ENCODE results near the gene MICA. TPM values are rescaled to one million over a fixed set of nuclear protein-coding genes. Genes with fewer than 3 reads are reported as not detected.

The MICA gene
- total RNA-seq, 2 experiments from 2014 or later = 10.6 to 14.0 TPM

GRCh38 chr6:31393932-31394331, 9.5 kb upstream of the MICA start:
- peaks cover 6% of the 10 kb centered on the region for H3K36me3 Mint-ChIP-seq (ENCODE audit: low read depth)
- H3K4me3 ChIP-seq (ENCODE audit: low read length) = no peak overlapping the region
- H3K4me3 Mint-ChIP-seq = no peak overlapping the region
- H3K27ac ChIP-seq (ENCODE audit: low read depth in 1 of 2, low read length in 2 of 2) = no peak overlapping the region
- intact Hi-C loops (cut with DNase I, micrococcal nuclease) = no loop called here
- no peaks in the 10 kb centered on the region for H3K27me3 ChIP-seq (ENCODE audit: control insufficient read depth in 1 of 2, insufficient read depth in 2 of 2, low read length in 2 of 2)
- H3K4me1 Mint-ChIP-seq (ENCODE audit: low read depth) = peaks cover 10% of the 10 kb centered on the region
- ChIA-PET CTCF (interaction anchor here (2.4 kb wide), 1 partner anchor 48 kb away, joined by 6 read pairs; no protein-coding TSS in a partner anchor), POLR2A (no interaction called here)
- DNase-seq (no peak), ATAC-seq (ENCODE audit: poor library complexity) (no peak)
- no peaks in the 10 kb centered on the region for H3K27me3 Mint-ChIP-seq
- H3K9me3 Mint-ChIP-seq = no peaks in the 10 kb centered on the region
- TF ChIP-seq, protein P1, sequence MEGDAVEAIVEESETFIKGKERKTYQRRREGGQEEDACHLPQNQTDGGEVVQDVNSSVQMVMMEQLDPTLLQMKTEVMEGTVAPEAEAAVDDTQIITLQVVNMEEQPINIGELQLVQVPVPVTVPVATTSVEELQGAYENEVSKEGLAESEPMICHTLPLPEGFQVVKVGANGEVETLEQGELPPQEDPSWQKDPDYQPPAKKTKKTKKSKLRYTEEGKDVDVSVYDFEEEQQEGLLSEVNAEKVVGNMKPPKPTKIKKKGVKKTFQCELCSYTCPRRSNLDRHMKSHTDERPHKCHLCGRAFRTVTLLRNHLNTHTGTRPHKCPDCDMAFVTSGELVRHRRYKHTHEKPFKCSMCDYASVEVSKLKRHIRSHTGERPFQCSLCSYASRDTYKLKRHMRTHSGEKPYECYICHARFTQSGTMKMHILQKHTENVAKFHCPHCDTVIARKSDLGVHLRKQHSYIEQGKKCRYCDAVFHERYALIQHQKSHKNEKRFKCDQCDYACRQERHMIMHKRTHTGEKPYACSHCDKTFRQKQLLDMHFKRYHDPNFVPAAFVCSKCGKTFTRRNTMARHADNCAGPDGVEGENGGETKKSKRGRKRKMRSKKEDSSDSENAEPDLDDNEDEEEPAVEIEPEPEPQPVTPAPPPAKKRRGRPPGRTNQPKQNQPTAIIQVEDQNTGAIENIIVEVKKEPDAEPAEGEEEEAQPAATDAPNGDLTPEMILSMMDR (IDR thresholded peaks at IDR 0.05) = no peak
- H3K36me3 ChIP-seq (ENCODE audit: insufficient read depth, low read length) = peaks cover 6% of the 10 kb centered on the region
- peaks cover 17% of the 10 kb centered on the region for H3K4me1 ChIP-seq (ENCODE audit: insufficient read depth, low read length)
- no peak overlapping the region for H3K27ac Mint-ChIP-seq
- H3K9me3 ChIP-seq (ENCODE audit: control insufficient read depth in 1 of 2, insufficient read depth in 1 of 2, low read length in 2 of 2) = no peaks in the 10 kb centered on the region

DNA sequence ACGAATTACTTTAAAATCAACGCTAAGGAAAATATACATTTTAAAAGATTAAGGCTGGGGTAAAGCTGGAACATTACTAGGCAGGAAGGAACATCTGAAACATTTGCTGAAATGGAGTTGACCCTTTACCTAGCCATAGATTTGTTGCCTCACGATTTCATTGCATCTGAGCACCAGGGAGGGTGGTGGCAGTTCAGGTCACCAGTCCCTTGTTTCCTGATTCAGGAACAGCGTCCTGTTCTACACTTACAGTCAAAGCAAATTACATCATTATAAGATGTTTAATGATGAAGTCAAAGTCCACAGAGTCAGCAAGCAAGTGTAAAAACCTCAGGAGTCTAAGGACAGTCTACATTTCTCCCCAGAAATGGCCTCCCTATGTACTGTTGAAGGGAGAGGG, 9.0 kb upstream of the MICA start:
- H3K27ac Mint-ChIP-seq = no peak overlapping the region

GRCh38 chr6:31395832-31396231, 7.6 kb upstream of the MICA start:
- Mint-ChIP-seq H3K27me3 (no peaks in the 10 kb centered on the region), H3K4me1 (ENCODE audit: low read depth) (peaks cover 24% of the 10 kb centered on the region), H3K4me3 (no peak overlapping the region), H3K9me3 (no peaks in the 10 kb centered on the region), H3K27ac (no peak overlapping the region), H3K36me3 (ENCODE audit: low read depth) (peaks cover 14% of the 10 kb centered on the region)
- TF ChIP-seq, protein P1 (IDR thresholded peaks at IDR 0.05) = no peak
- intact Hi-C loops (cut with DNase I, micrococcal nuclease) = loop anchor here (5.0 kb wide), 1 partner anchor 201 kb away; no protein-coding TSS in a partner anchor
- ATAC-seq (ENCODE audit: poor library complexity) = no peak
- Histone ChIP-seq H3K4me3 (ENCODE audit: low read length) (no peak overlapping the region), H3K36me3 (ENCODE audit: insufficient read depth, low read length) (peaks cover 6% of the 10 kb centered on the region), H3K9me3 (ENCODE audit: control insufficient read depth in 1 of 2, insufficient read depth in 1 of 2, low read length in 2 of 2) (no peaks in the 10 kb centered on the region), H3K4me1 (ENCODE audit: insufficient read depth, low read length) (peaks cover 25% of the 10 kb centered on the region), H3K27ac (ENCODE audit: low read depth in 1 of 2, low read length in 2 of 2) (no peak overlapping the region), H3K27me3 (ENCODE audit: control insufficient read depth in 1 of 2, insufficient read depth in 2 of 2, low read length in 2 of 2) (no peaks in the 10 kb centered on the region)
- POLR2A ChIA-PET = no interaction called here
- no peak for DNase-seq
- CTCF ChIA-PET = interaction anchor here (1.6 to 2.4 kb wide), 3 partner anchors 47 to 259 kb away, joined by 4 to 6 read pairs (median 4); no protein-coding TSS in a partner anchor

More for the DNA sequence above, 9.0 kb upstream of the MICA start:
- no peak overlapping the region for H3K4me3 ChIP-seq (ENCODE audit: low read length)
- H3K27ac ChIP-seq (ENCODE audit: low read depth in 1 of 2, low read length in 2 of 2) = no peak overlapping the region
- TF ChIP-seq, protein P1 (IDR thresholded peaks at IDR 0.05) = no peak
- Mint-ChIP-seq H3K36me3 (ENCODE audit: low read depth) (peaks cover 6% of the 10 kb centered on the region), H3K9me3 (no peaks in the 10 kb centered on the region), H3K27me3 (no peaks in the 10 kb centered on the region), H3K4me3 (no peak overlapping the region), H3K4me1 (ENCODE audit: low read depth) (peaks cover 12% of the 10 kb centered on the region)
- intact Hi-C loops (cut with DNase I, micrococcal nuclease) = no loop called here
- POLR2A ChIA-PET = no interaction called here
- ATAC-seq (ENCODE audit: poor library complexity) (no peak), DNase-seq (no peak)
- no peaks in the 10 kb centered on the region for H3K27me3 ChIP-seq (ENCODE audit: control insufficient read depth in 1 of 2, insufficient read depth in 2 of 2, low read length in 2 of 2)
- peaks cover 6% of the 10 kb centered on the region for H3K36me3 ChIP-seq (ENCODE audit: insufficient read depth, low read length)
- H3K9me3 ChIP-seq (ENCODE audit: control insufficient read depth in 1 of 2, insufficient read depth in 1 of 2, low read length in 2 of 2) = no peaks in the 10 kb centered on the region
- CTCF ChIA-PET = interaction anchor here (2.4 kb wide), 1 partner anchor 48 kb away, joined by 6 read pairs; no protein-coding TSS in a partner anchor
- peaks cover 18% of the 10 kb centered on the region for H3K4me1 ChIP-seq (ENCODE audit: insufficient read depth, low read length)

Measured in CD4-positive, alpha-beta T cell (primary cell).